Activated gamma-delta T cell (primary cell): ENCODE measurements around the gene TMEM132C.

ENCODE experiments used
- DNase-seq: peaks from one replicate; lab custom pipeline; 2025; lab: John Stamatoyannopoulos, UW

TMEM132C gene

DNA sequence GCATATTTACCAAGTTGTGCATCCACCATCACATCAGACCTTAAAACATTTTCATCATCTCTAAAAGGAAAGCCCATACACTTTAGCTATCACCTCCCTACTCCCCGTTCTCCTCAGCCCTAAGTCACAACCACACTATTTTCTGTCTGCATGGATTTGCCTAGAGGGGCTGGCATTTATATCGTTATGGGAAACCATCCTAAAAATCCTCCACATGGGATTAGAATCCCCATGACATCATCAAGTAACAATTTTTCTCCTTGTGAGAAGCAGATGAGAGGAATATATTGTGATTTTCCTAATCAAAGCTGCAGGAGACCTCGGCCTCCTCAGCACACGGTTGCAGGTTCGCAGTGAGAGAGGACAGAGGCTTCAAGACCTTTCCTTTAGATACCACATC lies 442.7 kb downstream of the TMEM132C start:
- no peak for DNase-seq

DNA sequence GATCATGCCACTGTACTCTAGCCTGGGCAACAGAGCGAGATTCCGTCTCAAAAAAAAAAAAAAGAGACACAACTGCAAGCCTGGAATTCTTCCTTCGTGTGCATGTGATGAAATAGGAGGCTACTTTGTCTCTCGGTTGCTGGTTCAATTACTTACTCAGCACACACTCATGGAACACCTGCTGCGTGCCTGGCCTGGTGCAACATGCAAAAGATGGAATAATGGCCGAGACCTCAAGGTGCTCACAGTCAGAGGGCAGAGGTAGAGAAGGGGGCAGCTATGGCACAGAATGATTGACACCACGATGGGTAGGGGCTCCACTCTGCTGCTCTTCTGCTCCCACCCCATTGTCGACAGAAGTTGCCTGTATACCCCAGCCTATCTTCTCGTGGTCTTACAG lies 444.5 kb downstream of the TMEM132C start:
- no peak for DNase-seq

DNA sequence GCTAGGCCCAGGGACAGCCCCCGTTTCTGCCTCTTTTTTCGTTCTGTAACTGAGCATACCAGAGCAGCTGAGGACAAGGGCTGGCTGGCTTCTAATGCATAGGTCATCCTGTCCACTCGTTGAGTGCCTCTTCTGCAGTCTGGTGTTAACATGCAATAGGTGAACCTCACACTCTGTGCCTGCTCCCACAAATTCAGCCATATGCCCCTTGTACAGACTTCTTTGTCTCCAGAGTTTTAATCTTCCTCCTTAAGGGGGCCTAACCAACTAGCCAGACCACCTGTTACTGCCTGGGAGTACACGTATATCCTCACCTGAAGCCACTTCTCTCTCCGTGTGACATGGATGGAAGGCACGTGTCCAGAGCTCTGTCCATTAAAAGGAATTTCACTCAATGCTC lies 445.7 kb downstream of the TMEM132C start:
- DNase-seq, result no peak

DNA sequence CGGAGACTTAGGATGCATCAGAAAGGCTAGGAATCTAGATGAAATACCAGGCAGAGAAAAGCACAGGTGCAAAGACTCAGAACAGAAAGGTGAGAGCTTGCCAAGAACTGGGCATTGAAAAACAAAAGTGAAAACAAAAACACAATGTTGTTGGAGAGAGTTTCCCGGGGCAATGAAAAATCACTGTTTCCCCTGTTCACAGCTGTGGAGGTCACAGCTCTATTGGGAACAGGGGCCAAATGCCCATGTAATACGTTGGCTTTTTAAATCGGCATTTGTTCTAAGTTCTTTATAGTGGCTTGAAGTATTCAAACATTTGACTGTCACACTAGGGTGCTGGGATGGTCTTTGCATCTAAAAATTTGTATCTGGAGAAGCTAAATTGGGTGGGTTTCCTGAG lies 448.5 kb downstream of the TMEM132C start:
- no peak for DNase-seq

DNA sequence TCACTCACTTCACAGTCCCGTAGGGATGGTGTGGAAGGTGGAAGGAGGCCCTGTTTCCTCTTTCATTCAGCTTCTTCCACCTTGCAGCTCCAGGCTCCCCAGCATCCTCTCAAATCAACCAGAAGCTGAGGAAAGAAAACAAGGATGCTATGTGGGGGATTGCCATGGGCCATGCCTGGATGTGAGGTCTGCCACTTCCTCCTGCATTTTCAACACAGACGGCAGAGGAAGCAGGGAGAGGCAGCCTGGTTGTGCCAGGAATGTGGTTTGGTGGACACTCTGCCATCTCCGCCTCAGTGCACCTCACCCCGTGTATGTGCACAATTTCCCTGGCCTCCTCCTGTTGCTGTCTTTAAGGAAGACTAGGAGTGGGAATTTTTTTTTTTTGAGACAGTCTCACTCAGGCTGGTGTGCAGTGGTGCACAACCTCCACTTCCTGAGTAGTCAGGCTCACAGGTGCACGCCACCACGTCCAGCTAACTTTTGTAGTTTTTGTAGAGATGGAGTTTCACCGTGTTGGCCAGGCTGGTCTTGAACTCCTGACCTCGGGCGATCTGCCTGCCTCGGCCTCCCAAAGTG lies 457.6 kb downstream of the TMEM132C start:
- no peak for DNase-seq

DNA sequence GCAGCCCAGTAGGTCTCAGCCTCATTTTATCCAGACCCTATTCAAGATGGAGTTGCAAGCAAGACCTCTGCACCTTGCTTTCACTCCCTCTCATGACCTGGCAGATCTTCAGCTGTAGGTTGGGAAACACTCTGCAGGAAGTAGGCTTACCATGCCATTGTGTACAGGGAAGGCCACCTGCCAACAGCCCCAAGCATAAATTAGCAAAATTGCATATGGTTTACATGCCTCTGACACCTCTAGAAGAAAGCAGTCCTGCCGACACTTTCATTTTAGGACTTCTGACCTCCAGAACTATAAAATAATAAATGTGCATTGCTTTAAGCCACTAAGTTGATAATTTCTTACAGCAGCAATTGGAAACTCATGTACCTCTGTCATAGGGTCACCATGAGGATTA lies 459.9 kb downstream of the TMEM132C start:
- no peak for DNase-seq

DNA sequence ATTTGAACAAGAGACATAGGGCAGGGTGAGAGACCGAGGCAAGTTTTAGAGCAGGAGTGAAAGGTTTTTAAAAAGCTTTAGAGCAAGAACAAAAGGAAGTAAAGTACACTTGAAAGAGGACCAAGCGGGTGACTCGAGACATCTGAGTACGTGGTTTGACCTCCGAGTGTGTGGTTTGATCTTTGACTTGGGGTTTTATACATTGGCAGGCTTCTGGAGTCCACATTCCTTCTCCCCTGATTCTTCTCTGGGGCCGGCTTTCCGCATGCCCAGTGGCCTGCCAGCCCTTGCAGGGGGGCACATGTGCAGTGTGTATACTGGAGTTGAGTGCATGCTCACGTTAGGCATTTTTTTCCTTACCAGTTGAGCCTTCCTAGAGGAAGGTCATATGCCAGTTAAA lies 460.5 kb downstream of the TMEM132C start:
- no peak for DNase-seq

DNA sequence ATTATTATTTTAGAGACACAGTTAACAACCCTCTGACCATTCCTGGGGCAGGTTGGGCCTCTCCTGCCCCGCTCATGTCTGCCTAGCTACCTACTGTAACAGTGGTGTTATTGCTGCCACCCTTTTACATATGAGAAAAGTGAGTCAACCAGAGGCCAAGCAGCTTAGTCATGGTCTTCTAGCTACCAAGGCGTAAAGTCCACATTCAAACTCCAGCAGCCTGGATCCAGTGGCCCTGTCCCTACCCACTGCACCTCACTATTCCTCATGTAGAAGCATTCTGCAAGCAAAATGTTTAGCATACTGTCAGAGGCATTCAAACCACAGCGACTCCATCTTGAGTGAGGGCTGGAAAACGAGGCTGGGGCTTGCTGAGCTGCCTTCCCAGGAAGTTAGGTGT lies 461.0 kb downstream of the TMEM132C start:
- no peak for DNase-seq

DNA sequence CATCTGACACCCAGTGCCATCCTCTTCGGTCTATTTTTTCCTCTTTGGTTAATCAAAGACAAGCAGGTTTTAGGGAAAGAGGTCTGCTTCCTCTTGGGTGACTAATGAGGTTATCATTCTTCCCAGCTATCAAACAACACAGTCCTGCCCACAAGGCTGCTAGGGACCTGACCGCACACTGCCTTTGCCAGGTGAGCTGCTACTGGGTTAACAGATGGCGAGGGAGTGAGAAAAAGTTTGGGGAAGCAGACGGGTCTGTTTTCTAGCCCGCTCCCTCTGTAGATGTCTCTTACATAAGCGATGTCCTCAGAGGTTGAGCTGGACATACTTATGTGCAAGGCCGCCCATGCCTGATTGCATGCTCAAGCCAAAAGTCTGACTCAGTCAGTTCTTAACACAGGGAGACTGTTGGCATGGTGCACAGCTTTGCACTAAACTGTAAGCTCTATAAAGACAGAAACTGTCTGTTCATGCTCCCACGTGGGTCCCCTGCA lies 462.7 kb downstream of the TMEM132C start:
- no peak for DNase-seq

DNA sequence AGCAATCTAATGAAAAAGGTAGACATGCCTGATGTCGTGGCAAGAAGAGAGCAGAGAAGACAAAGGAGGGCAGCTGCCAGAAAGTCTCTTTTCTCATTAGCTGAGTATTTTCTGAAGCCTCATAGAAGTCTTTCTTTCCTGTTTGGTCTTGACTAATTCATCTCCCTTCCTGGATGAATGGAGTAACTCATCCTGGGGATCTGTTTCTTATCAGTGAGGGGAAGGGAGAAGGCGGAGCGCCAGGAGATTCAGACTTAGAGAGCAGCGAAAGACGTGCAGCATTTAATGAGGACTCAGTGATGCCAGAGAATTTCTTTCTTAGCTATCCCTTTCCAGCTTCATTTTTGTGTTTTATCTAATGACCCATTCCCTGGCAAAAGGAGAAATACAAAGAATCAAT lies 467.4 kb downstream of the TMEM132C start:
- no peak for DNase-seq

DNA sequence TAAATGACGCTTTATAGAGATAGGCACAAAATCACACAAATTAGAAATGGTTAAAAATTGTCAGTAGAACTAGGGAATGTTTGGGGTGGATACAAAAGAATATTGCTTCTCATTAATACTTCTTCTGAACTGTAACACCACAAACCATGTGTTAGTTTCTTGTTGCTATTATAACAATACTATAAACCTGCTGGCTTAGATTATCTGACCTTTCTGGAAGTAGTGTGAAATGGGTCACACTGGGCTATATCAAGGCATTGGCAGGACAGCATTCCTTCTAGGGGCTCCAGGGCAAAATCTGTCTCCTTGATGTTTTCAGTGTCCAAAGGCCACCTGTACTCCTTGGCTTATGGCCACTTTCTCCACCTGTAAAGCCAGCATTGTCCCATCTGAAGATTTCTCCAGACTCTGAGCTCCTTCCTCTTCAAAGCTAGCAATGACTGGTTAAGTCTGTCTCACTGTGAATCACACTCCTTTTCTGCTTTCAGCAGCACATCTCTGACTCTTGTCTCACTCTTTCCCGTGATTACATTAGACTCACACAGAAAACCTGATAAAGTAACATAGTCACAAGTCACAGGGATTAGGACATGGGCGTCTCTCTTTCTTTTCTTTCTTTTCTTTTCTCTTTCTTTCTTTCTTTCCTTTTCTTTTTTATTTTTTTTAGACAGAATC lies 470.5 kb downstream of the TMEM132C start:
- no peak for DNase-seq

DNA sequence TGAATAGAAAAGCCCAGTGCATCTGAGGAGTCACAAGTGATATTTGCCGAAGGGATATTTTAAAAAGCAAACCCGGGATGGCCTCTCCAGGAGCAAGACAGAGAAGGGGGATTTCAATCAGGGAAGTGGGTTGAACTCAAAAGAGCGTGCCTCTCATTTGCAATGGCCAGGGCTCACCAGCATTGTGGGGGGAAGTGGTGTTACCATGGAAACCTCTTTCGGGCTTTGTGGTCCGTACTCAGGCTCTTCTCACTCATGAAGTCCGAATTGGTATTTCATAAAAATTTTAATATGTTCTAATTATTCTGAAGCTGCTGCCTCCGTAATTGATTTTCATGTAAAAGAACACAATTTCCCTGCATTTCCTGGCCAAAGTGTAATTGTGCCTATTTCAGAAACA lies 476.9 kb downstream of the TMEM132C start:
- no peak for DNase-seq

DNA sequence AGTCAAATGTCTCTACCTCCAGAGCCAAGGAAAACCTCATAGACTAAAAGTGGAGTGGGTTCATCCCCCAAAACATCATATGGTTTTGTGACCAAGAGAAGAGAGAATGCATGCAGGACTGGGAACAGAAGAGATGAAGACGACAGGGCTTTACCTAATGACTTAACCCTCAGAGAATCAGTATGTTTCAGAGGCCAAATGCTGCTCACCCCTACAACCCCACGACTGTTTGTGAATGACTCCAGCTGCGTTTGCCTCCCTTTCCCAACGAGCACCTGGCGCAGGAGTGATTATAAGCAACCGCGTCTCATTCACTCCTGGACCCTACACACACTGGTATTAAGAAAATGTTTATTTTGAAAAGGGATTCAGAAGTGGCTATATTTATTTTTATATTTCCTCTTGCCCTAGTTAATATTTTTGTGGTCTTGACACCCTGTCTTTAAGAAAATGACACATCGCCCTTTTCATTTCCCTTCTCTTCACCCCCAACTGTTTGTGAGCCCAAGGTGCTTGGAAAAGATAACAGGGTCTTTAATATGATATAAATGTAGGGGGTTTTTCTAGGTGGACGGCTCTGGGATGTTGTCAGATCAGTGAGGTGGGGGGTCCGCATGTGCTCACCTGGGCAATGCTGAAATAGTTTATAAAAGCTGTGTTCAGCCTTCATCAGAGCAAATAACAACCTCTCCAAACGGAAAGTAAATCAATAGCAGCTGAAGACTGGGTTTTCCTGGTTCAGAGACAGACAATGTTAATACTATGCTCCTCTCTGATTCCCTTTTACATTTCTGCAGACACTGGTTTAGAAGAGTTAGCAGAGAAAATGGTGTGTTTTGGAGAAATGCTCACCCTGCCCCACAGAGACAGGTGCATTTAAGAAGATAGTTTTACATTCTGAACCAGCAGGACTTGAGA lies 479.1 kb downstream of the TMEM132C start:
- DNase-seq, result no peak

DNA sequence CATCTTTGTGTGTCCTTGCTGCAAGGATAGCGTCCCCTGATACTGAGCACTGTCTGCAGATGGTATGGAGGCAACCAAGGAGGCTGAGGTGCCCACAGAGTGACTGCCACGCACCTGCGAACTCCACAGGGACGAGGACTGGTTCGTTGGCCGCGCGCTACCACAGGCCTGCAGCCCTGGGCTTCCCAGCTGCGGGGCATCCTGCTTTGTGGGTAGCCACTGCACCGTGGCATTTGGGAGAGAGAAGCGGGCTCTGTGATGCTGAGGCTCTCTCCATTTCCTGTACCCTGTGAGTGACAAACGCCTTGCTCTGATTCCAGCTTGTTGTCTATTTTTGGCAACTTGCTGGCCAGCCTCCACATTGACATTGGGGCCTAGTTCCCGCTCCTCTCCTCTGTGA lies 480.5 kb downstream of the TMEM132C start:
- DNase-seq, result no peak

DNA sequence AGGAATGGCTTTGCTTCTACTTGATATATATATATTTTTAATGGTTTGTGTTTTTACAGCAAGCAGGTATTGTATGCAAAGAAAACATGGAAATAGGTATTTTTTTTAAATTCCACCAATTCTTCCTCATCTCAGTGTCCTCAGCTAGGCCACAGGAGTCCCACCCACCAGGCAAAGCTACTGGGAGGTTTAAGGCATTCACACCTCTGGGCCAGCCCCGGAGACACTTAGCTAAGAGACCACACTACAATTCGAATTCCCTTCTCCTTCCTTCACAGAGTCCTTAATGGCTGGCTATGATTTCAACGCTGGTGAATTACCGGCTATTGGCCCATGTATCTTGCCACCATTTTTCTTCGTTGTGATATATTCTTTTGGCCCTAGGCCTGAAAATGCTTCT lies 485.4 kb downstream of the TMEM132C start:
- no peak for DNase-seq

DNA sequence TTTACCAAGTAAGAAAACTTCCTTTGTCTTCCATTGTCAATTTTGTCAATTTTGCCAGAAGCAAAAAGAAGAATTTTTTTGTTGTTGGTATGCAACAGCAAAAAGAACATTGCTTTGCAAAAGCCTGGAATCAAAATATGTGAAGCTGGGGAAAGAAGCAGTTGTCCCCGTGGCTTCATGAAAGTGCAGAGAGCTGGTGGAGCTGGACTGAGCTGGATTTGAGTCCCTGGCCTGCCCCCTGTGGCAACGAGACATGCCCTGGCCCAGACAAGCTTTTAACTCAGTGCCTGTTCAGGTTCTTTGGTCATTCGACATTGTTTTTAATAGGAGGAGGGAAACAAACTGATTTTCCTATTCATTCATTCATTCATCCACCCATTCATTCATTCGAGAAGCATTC lies 486.5 kb downstream of the TMEM132C start:
- DNase-seq, result no peak

DNA sequence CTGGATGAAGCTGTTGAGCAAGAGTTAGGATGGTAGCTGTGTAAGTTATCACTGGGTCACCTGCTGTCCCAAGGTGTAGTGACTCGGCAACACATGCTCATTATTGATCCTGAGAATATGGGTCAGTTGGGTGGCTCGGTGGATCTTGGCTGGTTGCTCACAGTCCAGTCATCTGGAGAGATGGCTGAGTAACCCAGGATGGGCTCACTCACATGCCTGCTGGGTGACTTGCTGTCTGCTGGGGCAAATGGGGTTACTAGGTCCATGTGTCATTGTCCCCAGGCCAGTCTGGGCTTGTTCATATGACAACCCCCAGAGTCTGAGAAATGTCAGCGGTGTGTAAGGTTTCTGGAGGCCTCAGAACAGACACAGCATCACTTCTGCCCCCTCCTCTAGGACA lies 487.3 kb downstream of the TMEM132C start:
- no peak for DNase-seq

DNA sequence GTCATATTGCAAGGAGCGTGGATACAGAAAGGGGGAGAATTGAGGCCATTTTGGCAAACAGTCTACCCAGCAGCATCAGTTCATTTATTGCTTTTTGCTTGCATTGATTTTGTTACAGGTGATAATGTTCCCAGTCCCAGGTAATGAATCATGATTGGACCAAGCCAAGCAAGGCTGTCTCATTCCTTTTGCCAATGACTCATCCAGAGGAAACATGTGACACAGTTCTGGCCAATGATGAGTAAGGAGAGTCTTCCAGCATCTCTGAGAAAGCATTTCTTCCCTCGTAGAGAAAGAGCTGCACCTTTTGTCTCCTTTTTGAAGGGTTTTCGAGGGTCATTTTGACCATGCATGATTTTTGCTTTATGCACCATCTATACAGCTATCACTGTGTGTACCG lies 488.6 kb downstream of the TMEM132C start:
- DNase-seq, result no peak
